Measurements from ENCODE around the gene KLHDC7B. TPM values are rescaled to one million over a fixed set of nuclear protein-coding genes. Genes with fewer than 3 reads are reported as not detected.

The KLHDC7B gene
- total RNA-seq, 1 experiment from 2014 or later: not detected

GRCh38 chr22:50581031-50581949 lies 35.6 kb downstream of the KLHDC7B start:
- H3K9me3 ChIP-seq (ENCODE audit: low read length): no peaks in the 10 kb centered on the region
- intact Hi-C loops (cut with micrococcal nuclease): loop anchor here (5.0 kb wide), 1 partner anchor 111 kb away; no protein-coding TSS in a partner anchor
- no peak for DNase-seq
- no peak overlapping the region for H3K27ac ChIP-seq (ENCODE audit: low read length)
- H4K20me1 ChIP-seq (ENCODE audit: low read length): no peaks in the 10 kb centered on the region
- POLR2A ChIA-PET (ENCODE audit: unreplicated experiment): no interaction called here
- peaks cover 5% of the 10 kb centered on the region for H3K4me1 ChIP-seq (ENCODE audit: insufficient read depth, low read length)
- no peaks in the 10 kb centered on the region for H3K9me2 ChIP-seq (replicated peaks; ENCODE audit: low read length)
- H2AFZ ChIP-seq (ENCODE audit: low read length): peak overlapping the region; percentile 97; the same call in 1 of the 2 replicates
- no peak for ATAC-seq
- peak overlapping the region; percentile 77 for H3K4me3 ChIP-seq (ENCODE audit: low read length)
- no peaks in the 10 kb centered on the region for H3F3A ChIP-seq (ENCODE audit: low read length, unreplicated experiment)
- TSS peak; percentile 48 for BruUV-seq (replicated peaks)
- peaks cover 18% of the 10 kb centered on the region for H3K79me2 ChIP-seq (ENCODE audit: low read length)
- CTCF ChIA-PET: no interaction called here
- no peaks in the 10 kb centered on the region for H3K27me3 ChIP-seq (ENCODE audit: low read length)
- peak overlapping the region; percentile 97 for H3K9ac ChIP-seq (ENCODE audit: low read length)
- H3K4me2 ChIP-seq (ENCODE audit: low read length): peak overlapping the region; percentile 84
- H3K36me3 ChIP-seq (ENCODE audit: low read depth, low read length): no peaks in the 10 kb centered on the region
- no peak for TF ChIP-seq CTCF (conservative IDR thresholded peaks at IDR 0.05; ENCODE audit: low read depth, low read length)
- TF ChIP-seq EZH2phosphoT487 (IDR thresholded peaks at IDR 0.05; ENCODE audit: borderline replicate concordance, low read length): no peak
- no peak for TF ChIP-seq EZH2 (IDR thresholded peaks at IDR 0.05; ENCODE audit: low read length, unreplicated experiment)

GRCh38 chr22:50581950-50582492 lies 36.3 kb downstream of the KLHDC7B start:
- peak overlapping the region; percentile 97 for H3K9ac ChIP-seq (ENCODE audit: low read length)
- H3K4me2 ChIP-seq (ENCODE audit: low read length): peak overlapping the region; percentile 84
- peak overlapping the region; percentile 77 for H3K4me3 ChIP-seq (ENCODE audit: low read length)
- ChIA-PET POLR2A (ENCODE audit: unreplicated experiment) (no interaction called here), CTCF (no interaction called here)
- H3K36me3 ChIP-seq (ENCODE audit: low read depth, low read length): no peaks in the 10 kb centered on the region
- H4K20me1 ChIP-seq (ENCODE audit: low read length): no peaks in the 10 kb centered on the region
- H3K9me2 ChIP-seq (replicated peaks; ENCODE audit: low read length): no peaks in the 10 kb centered on the region
- H3F3A ChIP-seq (ENCODE audit: low read length, unreplicated experiment): no peaks in the 10 kb centered on the region
- TF ChIP-seq EZH2phosphoT487 (IDR thresholded peaks at IDR 0.05; ENCODE audit: borderline replicate concordance, low read length) (no peak), CTCF (conservative IDR thresholded peaks at IDR 0.05; ENCODE audit: low read depth, low read length) (no peak), EZH2 (IDR thresholded peaks at IDR 0.05; ENCODE audit: low read length, unreplicated experiment) (no peak)
- H3K4me1 ChIP-seq (ENCODE audit: insufficient read depth, low read length): peaks cover 5% of the 10 kb centered on the region
- peak; percentile 31; the same call in 1 of the 2 replicates for ATAC-seq
- no TSS peak for BruUV-seq (replicated peaks)
- peak overlapping the region; percentile 97 for H2AFZ ChIP-seq (ENCODE audit: low read length)
- H3K9me3 ChIP-seq (ENCODE audit: low read length): no peaks in the 10 kb centered on the region
- H3K27me3 ChIP-seq (ENCODE audit: low read length): no peaks in the 10 kb centered on the region
- peaks cover 18% of the 10 kb centered on the region for H3K79me2 ChIP-seq (ENCODE audit: low read length)
- DNase-seq: no peak
- H3K27ac ChIP-seq (ENCODE audit: low read length): peak overlapping the region; percentile 66
- intact Hi-C loops (cut with micrococcal nuclease): loop anchor here (2.0 to 5.0 kb wide), 2 partner anchors 49 to 110 kb away; no protein-coding TSS in a partner anchor
